ENCODE measurements around the gene YJU2. TPM values are rescaled to one million over a fixed set of nuclear protein-coding genes. Genes with fewer than 3 reads are reported as not detected.

The YJU2 gene
- total and polyA plus RNA-seq, 2 experiments from 2014 or later = 28.8 to 33.4 TPM

DNA sequence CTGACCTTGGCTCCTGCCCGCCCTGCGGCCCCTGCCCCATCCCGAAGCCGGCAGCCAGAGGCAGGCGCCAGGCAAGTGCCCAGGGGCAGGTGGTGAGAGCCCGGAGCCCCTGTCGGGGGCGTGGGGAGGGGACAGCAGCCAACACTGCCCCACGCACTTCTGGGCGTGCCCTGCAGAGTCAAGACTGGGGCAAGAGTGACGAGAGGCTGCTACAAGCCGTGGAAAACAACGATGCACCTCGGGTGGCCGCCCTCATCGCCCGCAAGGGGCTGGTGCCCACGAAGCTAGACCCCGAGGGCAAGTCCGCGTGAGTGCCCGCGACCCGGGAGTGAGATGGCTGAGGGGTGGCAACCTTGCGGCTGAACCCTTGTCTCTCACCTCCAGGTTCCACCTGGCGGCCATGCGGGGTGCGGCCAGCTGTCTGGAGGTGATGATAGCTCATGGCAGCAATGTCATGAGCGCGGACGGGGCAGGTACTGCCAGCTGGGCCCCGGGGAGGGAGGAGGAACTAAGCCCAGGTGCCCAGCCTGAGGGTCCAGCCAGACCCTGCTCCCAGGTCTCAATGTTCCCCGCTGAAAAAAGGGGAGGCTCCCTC lies 47.1 kb upstream of the YJU2 start:
- H3K4me1 ChIP-seq (ENCODE audit: insufficient read depth) = peaks cover 3% of the 10 kb centered on the region; the same call in 1 of the 2 replicates
- H3K4me2 ChIP-seq = no peak overlapping the region
- peaks cover 5% of the 10 kb centered on the region for H3K9me2 ChIP-seq (ENCODE audit: insufficient read depth)
- H3K27me3 ChIP-seq (ENCODE audit: insufficient read depth) = peaks cover 6% of the 10 kb centered on the region; the same call in 1 of the 2 replicates
- ATAC-seq (peak; percentile 30), DNase-seq (ENCODE audit: low spot score) (peak; percentile 70)
- no peak for TF ChIP-seq EZH2phosphoT487 (IDR thresholded peaks at IDR 0.05; ENCODE audit: unreplicated experiment)
- TF ChIP-seq, protein P1, sequence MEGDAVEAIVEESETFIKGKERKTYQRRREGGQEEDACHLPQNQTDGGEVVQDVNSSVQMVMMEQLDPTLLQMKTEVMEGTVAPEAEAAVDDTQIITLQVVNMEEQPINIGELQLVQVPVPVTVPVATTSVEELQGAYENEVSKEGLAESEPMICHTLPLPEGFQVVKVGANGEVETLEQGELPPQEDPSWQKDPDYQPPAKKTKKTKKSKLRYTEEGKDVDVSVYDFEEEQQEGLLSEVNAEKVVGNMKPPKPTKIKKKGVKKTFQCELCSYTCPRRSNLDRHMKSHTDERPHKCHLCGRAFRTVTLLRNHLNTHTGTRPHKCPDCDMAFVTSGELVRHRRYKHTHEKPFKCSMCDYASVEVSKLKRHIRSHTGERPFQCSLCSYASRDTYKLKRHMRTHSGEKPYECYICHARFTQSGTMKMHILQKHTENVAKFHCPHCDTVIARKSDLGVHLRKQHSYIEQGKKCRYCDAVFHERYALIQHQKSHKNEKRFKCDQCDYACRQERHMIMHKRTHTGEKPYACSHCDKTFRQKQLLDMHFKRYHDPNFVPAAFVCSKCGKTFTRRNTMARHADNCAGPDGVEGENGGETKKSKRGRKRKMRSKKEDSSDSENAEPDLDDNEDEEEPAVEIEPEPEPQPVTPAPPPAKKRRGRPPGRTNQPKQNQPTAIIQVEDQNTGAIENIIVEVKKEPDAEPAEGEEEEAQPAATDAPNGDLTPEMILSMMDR (conservative IDR thresholded peaks at IDR 0.05; ENCODE audit: low read depth in 2 of 2) = peak; percentile 36 to 60
- no peaks in the 10 kb centered on the region for H4K20me1 ChIP-seq (replicated peaks; ENCODE audit: insufficient read depth)
- H3K27me3 Mint-ChIP-seq (ENCODE audit: insufficient read depth, low read depth, poor library complexity) = peaks cover 21% of the 10 kb centered on the region
- peaks cover 8% of the 10 kb centered on the region; the same call in 1 of the 3 replicates for H3K36me3 Mint-ChIP-seq (ENCODE audit: low read depth)
- H3K4me3 Mint-ChIP-seq = no peak overlapping the region
- no peak overlapping the region for H3K4me3 ChIP-seq
- no peaks in the 10 kb centered on the region for H3K36me3 ChIP-seq (ENCODE audit: insufficient read depth)
- peaks cover 11% of the 10 kb centered on the region for H3K9me3 Mint-ChIP-seq
- H3F3A ChIP-seq (replicated peaks; ENCODE audit: low read depth) = peaks cover 14% of the 10 kb centered on the region
- no peak overlapping the region for H3K27ac ChIP-seq (ENCODE audit: low read depth)
- H3K79me2 ChIP-seq (replicated peaks; ENCODE audit: insufficient read depth) = no peaks in the 10 kb centered on the region
- no peak overlapping the region for H2AFZ ChIP-seq
- H3K4me1 Mint-ChIP-seq = peaks cover 14% of the 10 kb centered on the region
- H3K27ac Mint-ChIP-seq = no peak overlapping the region

- Histone ChIP-seq H3K36me3 (ENCODE audit: insufficient read depth) (no peaks in the 10 kb centered on the region), H3K27ac (ENCODE audit: low read depth) (no peak overlapping the region), H3K79me2 (replicated peaks; ENCODE audit: insufficient read depth) (no peaks in the 10 kb centered on the region), H3K27me3 (ENCODE audit: insufficient read depth) (peaks cover 6% of the 10 kb centered on the region; the same call in 1 of the 2 replicates), H2AFZ (no peak overlapping the region), H4K20me1 (replicated peaks; ENCODE audit: insufficient read depth) (no peaks in the 10 kb centered on the region), H3K4me3 (no peak overlapping the region), H3K4me1 (ENCODE audit: insufficient read depth) (peaks cover 3% of the 10 kb centered on the region; the same call in 1 of the 2 replicates), H3F3A (replicated peaks; ENCODE audit: low read depth) (peaks cover 14% of the 10 kb centered on the region), H3K9me2 (ENCODE audit: insufficient read depth) (peaks cover 5% of the 10 kb centered on the region), H3K4me2 (no peak overlapping the region)
- Mint-ChIP-seq H3K27ac (no peak overlapping the region), H3K9me3 (peaks cover 11% of the 10 kb centered on the region), H3K4me1 (peaks cover 14% of the 10 kb centered on the region), H3K27me3 (ENCODE audit: insufficient read depth, low read depth, poor library complexity) (peaks cover 18% of the 10 kb centered on the region), H3K4me3 (no peak overlapping the region; the same call in 2 of the 3 replicates), H3K36me3 (ENCODE audit: low read depth) (peaks cover 8% of the 10 kb centered on the region; the same call in 1 of the 3 replicates)
- no peak for TF ChIP-seq EZH2 (IDR thresholded peaks at IDR 0.05; ENCODE audit: low read depth, unreplicated experiment)
- TF ChIP-seq EZH2phosphoT487 (IDR thresholded peaks at IDR 0.05; ENCODE audit: unreplicated experiment) = no peak
- TF ChIP-seq ETS1 (IDR thresholded peaks at IDR 0.05) = no peak
- TF ChIP-seq ZNF331 (CRISPR knock-in tag; IDR thresholded peaks at IDR 0.05; ENCODE audit: low read depth) = no peak
- TF ChIP-seq STAT1 (IDR thresholded peaks at IDR 0.05; ENCODE audit: unreplicated experiment) = no peak
- no peak for TF ChIP-seq CREB1 (CRISPR knock-in tag; IDR thresholded peaks at IDR 0.05; ENCODE audit: low read depth)
- no peak for TF ChIP-seq NANOG (IDR thresholded peaks at IDR 0.05; ENCODE audit: borderline replicate concordance)
- TF ChIP-seq POLR2AphosphoS5 (IDR thresholded peaks at IDR 0.05; ENCODE audit: low read depth) = no peak
- TF ChIP-seq JUNB (IDR thresholded peaks at IDR 0.05; ENCODE audit: unreplicated experiment) = no peak
- no peak for DNase-seq (ENCODE audit: low spot score)
- no peak for ATAC-seq
Measured at GRCh38 chr19:4200940-4201542, 45.8 kb upstream of the YJU2 start.
